ENCODE data around the gene ZNF280C.
"Not testable (repeated sequence)": the region's sequence is repeated elsewhere in the genome, so short reads cannot be mapped to it uniquely, and the experiment has no call there.

The ZNF280C gene

DNA sequence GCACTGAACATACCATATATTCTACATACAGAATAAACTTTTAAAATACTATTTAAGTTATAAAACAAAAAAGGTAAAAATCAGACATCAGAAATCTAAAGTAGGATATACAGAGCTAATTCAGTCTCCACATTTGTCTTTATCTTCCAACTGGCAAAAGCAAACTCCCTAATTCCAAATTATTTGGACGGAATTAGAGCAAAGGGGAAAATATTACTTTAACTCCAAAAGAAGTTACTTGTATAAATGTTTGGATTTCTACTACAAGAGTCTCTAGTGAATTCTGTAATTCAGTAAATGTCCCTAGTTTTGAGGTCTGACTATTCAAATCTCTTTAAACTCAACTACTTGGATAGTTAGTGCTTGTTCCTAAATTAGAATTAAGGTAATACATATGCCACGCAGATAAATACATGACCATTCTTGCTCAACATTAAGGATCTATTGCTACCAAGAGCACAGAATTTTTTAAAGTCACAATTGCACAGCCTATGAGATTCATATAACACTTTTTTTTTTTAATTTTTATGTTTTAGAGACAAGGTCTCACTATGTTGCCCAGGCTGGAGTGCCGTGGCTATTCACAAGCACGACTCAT is 7.3 kb downstream of the ZNF280C start:
- no peak for DNase-seq

DNA sequence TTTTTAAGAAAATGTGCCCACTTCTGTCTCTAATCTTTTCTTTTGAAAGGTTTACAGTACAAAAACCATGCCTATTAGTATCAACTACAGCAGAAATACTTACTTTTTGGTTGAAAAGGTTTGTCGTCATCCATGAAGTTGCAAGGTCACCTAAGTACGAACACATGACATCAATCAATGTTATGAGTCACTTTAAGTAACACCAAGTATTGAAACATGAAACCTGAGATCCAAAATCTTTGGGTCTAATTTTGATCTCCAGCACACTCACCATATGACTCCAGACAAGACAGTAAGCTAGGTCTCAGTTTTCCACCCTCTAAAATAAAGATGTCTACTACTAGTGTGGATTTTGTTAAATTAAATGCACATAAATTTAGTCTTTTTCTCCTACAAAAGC is 8.4 kb downstream of the ZNF280C start:
- DNase-seq: no peak

DNA sequence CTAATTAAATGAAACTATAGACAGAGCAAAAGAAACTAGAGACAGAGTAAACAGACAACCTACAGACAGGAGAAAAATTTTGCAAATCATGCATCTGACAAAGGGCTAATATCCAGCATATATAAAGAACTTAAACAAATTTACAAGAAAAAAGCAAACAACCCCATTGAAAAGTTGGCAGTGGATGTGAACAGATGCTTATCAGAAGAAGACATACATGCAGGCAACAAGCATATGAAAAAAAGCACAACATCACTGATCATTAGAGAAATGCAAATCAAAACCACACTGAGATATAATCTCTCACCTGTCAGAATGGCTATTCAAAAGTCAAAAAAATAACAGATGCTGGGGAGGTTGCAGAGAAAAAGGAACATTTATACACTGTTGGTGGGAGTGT is 14.8 kb downstream of the ZNF280C start:
- DNase-seq: no peak

DNA sequence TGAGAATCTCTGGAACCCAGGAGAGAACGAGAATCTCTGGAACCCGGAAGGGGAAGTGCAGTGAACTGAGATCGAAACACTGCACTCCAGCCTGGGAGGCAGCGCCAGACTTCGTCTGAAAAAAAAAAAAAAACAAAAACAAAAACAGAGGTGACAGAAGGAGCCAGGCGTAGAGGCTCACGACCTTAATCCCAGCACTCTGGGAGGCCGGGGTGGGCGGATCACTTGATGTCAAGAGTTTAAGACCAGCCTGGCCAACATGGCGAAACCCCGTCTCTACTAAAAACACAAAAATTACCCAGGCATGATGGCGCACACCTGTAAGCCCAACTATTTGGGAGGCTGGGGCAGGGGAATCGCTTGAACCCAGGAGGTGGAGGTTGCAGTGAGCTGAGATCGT is 17.0 kb downstream of the ZNF280C start:
- no peak for DNase-seq

DNA sequence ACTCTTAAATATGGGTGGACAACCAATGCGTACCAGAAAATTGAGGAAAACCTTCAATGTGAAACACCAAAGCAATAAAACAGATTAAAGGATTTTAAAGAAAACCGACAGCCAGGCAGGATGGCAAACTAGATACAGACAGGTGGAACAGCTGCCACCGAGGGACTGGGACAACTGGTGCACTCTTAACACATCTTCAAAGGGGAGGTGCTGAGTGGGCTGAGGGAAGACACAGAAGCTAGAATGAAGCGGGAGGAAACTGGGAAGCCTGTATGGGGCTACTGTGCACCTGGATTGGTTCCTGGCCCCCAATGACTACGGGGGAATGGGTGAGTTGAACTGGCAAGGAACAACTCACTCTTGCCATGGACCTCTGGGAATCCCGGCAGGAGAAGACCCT is 20.7 kb downstream of the ZNF280C start:
- DNase-seq: no peak

DNA sequence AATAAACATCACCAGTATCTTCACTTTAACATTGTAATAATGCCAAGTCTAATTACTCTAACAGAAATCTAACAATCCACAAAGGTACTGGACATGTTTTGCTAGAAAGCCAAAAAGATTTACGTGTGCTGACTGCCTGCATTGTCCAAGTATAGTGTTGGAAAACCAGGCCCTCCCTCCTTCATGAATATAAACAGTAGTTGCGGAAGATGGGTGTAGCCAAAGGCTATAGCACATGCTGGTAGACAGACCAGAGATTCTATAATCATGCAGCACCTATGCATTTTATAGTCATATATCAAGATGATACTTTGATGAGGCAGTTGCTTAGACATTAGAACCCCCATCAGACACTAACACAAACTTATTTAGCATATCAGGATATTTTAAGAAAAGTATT is 22.6 kb downstream of the ZNF280C start:
- DNase-seq: no peak

DNA sequence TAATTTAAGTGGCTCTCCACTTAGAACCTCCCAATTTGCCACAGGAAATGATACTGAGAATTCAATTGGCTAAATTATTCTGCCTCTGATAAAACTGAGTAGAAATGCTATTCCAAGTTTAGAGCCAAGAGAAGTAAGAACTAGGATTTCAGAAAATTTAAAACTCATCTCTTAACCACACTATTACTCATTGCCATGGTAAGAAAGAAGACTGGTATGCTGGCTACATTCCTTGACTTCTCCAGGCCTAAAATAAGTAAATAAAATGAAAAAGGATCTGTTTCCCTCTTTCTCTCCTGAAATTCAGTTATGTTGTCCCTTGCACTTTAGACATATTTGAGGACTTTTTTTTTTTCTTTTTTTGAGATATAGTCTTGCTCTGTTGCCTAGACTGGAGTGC is 23.3 kb downstream of the ZNF280C start:
- no peak for DNase-seq

DNA sequence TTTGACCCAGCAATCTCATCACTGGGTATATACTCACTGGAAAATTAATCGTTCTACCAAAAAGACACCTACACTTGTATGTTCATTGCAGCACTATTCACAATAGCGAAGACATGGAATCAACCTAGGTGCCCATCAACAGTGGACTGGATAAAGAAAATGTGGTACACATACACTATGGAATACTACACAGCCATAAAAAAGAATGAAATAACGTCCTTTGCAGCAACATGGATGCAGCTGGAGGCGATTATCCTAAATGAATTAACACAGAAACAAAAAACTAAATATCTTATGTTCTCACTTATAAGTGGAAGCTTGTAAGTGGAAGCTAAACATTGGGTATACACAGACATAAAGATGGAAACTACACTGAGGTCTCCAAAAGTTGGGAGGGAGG is 37.5 kb downstream of the ZNF280C start:
- DNase-seq: not testable (repeated sequence)

DNA sequence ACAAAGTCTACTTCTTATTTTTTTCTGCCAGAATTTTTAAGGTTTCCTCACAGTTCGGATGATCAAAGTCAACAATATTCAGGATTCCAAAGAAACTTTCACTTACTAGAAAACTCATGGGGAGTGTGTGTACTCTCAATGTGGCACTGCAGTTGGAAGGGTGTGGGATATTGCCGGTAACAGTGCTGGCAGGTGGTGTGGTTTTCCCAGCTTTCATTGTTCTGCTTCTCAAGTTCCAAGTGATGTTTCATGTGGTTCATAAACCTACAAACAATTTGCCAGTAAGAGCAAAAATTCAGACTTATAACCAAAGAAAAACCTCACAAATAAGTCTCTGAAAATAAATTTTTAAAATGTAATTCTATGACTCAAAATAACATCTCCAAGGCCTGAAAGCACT is 39.8 kb downstream of the ZNF280C start:
- no peak for DNase-seq

DNA sequence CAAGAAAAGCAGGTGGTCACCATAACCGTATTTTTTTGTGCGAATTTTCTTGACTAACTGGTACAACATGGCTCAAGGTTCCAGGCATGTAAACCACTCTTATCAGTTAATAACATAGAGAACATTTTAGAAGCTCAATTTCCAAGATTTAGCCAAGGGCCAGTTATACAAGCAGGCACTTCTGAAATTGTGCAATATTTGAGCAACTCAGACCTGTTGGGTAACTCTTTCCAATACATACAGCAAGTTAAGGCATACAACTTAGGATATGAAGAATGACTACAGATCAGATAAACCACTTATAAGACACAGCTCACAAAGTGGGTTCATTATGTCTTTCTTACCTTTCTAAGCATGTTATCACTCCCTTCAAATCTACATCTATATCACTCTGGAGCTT is 43.9 kb downstream of the ZNF280C start:
- DNase-seq: no peak

DNA sequence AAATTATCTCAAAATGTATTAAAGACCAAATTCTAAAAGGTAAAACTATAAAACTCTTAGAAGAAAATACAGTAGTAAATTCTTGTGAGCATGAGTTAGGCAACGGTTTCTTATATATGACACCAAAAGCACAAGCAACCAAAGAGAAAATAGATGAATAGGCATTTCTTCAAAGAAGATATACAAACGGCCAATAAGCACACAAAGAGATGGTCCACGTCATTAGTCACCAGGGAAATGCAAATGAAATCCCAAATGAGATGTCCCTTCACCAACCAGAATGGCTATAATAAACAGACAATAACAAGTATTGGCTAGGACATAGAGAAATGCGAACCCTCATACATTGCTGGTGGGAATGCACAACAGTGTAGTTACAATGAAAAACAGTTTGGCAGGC is 52.4 kb downstream of the ZNF280C start:
- peak; percentile 9 for DNase-seq

DNA sequence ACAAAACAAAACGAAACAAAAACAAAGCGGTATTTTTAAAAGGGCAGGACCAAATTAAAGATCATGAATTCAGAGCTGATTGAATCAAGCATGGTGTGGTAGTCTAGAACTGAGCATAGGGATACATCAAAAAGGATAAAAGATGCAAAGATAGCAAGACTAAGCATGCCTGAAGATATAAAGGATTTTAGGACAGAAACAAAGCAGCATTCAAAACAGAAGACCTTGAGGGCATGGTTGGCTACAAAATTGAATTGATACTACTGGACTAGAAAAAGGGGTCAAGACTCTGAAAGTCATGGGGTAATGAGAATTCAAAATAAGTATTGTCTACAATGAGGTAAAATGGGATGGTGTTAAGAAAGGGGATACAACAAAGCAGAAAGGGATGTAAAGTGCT is 55.3 kb downstream of the ZNF280C start:
- DNase-seq: no peak

DNA sequence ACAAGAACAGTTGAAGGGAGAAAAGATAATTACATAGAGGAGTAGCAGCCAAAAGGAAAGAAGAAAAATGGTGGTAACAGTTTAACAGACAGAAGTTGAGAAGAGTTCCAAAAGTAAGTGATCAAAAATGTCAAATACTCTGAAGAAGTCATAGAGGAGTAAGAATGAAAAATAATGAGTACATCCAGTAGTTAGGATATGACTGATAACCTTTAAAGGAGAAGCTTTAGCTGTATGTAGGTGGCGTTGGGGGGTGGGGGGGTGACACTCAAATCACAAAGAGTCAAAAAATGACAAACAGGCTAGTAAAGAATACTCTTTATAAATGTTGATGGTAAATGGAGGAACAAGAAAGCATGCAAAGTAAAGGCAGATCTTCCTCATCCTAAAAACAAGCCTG is 56.3 kb downstream of the ZNF280C start:
- DNase-seq: no peak

DNA sequence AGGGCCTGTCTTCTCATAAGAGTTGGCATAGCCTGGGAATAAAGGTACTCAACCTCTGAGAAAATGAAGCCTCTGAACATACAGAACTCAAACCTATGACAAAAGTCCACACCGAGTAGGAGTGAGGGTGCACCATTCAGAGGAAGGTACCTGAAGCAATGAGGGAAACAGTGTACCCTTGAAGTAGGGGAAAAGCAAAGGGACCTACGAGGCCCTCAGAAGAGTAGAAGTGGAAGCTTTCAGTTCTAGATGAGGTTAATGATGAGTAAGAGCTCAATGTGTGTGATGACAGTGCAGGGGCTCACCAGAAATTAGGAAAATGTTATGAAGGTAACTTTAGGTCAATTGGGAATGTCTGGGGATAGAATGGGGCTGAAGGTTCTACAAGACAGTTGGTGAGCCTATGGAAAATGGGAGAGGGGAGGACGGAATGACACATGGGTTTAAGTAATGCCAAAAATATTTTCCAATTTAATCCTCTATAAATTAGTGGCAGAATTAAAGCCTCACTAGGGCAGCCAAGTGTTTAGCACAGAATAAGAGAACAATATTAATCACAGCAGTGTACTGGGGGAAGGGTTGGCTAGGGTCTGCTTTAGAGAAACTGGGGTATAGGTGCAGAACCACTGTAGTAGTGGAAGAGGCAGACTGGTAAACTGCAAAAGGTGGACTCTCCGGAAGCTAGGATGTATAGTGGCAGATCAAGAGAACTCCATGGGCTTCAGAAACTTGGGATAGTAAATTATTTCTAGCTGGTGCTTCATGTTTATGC is 57.1 kb downstream of the ZNF280C start:
- DNase-seq: no peak

DNA sequence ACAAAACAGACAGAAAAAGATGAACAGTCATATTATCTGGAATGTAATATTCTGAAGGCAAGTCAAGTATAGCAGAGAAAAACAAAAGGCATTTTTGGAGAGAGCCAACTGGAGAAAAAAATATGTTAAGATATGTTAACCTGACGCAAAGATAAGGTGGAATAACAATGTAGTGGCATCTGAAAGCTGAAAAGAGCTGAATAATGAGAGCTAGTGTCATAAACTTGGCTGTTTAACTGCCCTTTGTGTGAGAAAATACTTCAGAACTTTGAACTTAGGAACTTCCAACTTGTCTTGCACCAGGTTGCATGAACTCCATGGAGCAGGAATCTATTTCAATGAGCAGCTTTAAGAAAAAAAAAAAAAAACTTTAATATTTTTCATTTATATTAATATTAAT is 64.1 kb downstream of the ZNF280C start:
- no peak for DNase-seq

DNA sequence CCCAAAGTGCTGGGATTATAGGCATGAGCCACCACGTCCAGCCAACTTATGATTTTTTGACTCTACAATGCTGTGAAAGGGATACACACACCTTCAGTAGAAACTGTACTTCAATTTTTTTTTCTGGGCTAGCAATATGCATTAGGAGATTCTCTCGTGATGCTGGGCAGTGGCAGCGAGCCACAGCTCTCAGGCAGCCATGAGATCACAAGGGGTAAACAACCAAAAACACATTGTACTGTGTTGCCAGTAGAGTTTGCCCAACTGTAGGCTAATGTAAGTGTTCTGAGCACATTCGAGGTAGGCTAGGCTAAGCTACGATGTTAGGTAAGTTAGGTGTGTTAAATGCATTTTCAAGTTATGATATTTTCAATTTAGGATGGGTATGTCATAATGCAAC is 71.2 kb downstream of the ZNF280C start:
- no peak for DNase-seq

DNA sequence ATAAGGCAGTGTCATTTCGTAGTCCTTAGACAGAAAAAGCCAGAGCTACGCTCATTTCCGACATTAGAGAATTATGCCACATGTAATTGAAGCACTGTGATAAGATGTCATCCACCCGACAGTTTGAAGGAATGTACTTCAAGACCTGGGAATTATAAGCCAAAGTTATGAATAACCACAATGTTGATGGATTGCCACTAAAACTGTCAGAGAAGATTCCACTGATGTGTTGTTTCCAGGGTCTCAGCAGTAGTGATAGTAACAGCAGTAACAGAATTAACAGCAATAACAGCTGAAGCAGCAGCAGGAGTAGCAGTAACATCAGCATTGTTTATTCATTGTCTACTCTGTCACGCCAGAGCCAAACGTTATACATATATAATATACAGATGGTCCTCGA is 72.2 kb downstream of the ZNF280C start:
- no peak for DNase-seq

DNA sequence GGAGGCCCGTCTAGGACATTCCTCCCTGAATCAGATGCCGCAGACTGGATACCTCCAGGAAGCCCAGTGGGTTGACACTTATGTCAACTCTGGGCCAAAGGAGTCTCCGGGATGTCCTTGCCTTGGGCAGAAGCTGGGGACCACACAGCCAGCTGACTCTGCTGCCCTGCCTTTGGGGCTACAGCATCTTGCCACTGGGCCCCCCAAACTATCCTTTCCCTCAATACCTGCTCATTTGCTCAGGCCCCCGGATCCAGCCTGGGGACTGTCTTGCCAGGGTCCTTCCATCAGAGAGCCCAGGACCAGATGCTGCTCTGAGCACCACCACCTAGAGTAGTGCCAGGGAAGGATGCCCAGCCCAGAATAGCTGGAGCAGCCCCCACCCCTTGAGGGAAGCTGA is 77.9 kb downstream of the ZNF280C start:
- DNase-seq: no peak

DNA sequence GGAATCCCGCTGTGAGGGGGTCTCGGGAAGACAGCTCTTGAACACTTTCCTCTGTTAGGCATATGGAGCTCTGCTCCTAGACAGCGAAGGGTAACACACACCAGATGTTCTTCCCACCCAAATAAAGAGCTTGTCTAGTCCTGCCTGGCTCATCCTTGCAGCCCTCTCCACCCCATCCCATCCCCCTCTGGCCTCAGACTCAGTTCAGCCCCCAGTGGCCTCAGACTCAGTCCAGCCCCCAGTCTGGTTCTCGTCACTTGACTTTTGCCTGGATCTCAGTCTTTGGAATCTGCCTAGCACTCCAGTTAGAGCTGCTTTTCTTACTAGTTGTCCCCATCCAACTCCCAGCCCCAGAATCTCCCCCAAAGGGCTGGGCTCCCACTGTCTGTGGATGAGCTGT is 82.0 kb downstream of the ZNF280C start:
- no peak for DNase-seq

DNA sequence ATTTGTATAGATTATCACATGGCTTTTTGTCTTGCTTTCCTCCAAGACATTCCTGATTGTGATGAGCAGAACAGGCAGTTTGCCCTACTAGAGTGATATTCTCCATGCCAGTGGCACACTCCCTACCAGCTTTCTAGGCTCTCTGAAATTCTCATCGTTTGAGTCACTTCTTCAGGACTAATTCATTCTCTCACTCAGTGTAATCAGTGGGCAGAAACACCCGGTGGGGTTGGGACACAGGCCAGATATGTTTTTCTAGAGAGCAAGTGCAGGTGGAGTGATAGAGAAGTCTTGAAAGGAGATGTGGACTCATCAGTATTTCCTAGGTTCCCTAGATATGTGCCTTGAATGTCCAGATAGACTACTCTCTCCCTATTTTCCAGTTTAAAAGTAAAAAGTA is 83.8 kb downstream of the ZNF280C start:
- DNase-seq: no peak

DNA sequence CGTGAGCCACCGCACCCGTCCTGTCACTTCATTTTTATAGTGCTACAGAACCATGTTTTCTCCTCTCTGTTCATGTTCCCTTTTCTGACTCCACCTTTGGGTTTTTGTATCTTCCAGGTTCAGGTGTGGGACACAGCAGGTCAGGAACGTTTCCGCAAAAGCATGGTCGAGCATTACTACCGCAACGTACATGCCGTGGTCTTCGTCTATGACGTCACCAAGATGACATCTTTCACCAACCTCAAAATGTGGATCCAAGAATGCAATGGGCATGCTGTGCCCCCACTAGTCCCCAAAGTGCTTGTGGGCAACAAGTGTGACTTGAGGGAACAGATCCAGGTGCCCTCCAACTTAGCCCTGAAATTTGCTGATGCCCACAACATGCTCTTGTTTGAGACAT is 84.5 kb downstream of the ZNF280C start:
- no peak for DNase-seq

DNA sequence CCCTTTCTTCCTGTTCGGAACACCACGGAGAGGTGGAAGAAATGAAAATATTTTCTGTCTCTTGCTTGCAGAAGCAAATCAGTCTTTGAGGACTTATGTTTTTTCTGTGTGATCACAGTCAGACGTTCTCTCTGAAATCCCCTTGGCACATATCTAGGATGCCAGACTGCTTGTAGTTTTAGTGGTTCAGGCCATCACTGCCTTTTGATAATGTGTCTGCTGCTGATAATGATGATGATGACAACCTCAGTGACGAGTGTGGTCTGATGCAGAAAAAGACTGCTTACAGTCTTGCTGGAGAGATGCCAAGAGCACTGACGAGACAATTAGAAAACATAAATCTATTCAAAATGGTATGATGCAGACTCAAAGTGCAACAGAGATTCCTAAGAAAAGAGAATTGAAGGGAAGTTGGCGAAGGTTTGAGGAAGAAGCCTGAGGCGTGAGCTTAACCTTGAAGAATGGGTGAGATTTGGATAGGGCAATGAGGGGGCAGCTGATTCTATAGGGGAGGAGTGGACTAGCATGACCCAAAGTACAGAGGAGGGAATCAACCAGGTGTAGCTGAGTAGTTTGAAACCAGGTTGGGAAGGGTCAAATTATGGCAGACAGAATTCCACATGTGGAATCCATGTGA is 89.0 kb downstream of the ZNF280C start:
- no peak for DNase-seq

DNA sequence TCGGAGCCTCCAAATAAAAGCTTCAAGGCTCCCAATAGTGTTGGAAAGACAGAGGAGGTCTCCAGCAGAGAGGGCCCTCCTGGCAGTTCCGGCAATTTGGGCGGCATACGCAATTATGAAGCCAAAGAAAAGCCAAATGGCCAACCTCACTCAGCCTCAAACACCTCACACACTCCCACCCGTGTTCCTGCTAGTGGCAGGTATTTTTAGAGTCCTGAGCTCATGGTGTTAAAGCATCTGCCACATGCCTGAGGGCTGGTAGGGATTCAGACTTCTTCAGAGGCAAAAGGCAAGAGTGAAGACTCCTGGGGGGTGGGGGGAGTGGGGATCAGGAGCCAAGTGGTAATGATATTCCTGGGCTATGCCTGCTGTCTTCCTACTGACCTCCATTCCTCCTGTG is 89.5 kb downstream of the ZNF280C start:
- no peak for DNase-seq

DNA sequence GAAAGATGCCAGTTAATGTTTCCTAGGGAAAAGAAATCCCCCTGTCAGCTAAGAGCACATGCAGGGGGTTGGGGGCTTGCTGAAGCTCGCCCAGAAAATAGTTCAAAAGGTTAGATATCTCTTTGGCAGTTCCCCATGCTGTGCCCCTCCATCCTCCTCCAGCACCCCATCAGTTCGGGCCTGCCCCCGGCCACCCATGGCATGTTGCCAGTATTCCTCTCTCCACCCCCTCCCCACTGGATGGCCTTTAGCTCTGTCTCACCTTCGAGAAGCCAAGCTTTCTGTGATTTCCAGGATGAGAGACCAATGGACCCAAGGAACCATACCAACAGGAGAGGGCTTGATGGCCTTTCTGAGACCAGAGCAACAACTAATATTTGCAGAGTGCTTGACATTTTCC is 91.8 kb downstream of the ZNF280C start:
- DNase-seq: no peak

DNA sequence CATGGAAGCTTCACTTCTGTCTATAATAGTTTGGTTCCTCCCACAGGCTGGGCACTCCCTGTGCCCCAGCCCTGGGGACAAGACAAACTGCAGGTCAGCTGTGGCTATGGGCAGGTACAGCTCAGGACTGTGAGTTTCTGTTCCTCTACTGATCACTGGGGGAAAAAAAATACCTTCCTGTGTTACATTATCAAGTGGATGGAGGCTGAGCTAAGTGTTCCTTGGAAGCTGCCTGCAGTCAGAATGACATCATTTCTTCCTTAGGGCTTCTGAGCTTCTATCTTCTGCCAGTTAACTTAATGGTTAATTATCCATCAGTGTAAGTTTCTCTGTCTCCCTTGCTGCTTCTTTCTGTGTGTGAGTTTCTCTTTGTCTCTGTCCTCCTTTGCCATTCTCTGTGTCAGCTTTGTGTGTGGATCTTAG is 92.3 kb downstream of the ZNF280C start:
- no peak for DNase-seq
